ENCODE results near the gene TP53RK. TPM values are rescaled to one million over a fixed set of nuclear protein-coding genes. Genes with fewer than 3 reads are reported as not detected.

TP53RK gene
- total and polyA plus RNA-seq, 2 of the 13 experiments (the other 11 are each of a cell fraction or from before 2014, with no cell fraction given) = 12.9 to 25.5 TPM

GRCh38 chr20:46666818-46667515 is 22.3 kb downstream of the TP53RK start (continued):
- peak; percentile 100 for TF ChIP-seq EP300 (IDR thresholded peaks at IDR 0.05; ENCODE audit: low read depth in 2 of 2, low read length in 2 of 2)
- TF ChIP-seq EP300 (CRISPR knock-in tag; IDR thresholded peaks at IDR 0.05; ENCODE audit: borderline replicate concordance) = peak; percentile 100
- peak; percentile 78; the same call in 1 of the 2 replicates for TF ChIP-seq IRX3 (CRISPR knock-in tag; IDR thresholded peaks at IDR 0.05; ENCODE audit: borderline replicate concordance, low read depth)
- TF ChIP-seq ZBTB10 (CRISPR knock-in tag; IDR thresholded peaks at IDR 0.05; ENCODE audit: borderline replicate concordance) = peak; percentile 94
- peak; percentile 96 for TF ChIP-seq ZNF574 (CRISPR knock-in tag; IDR thresholded peaks at IDR 0.05)
- no peak; the same call in 1 of the 2 replicates for TF ChIP-seq DNMT1 (CRISPR knock-in tag; IDR thresholded peaks at IDR 0.05)
- TF ChIP-seq CBX1 (IDR thresholded peaks at IDR 0.05; ENCODE audit: low read depth) = peak; percentile 96
- peak; percentile 92; the same call in 1 of the 2 replicates for TF ChIP-seq AFF4 (CRISPR knock-in tag; IDR thresholded peaks at IDR 0.05)
- peak; percentile 98 for TF ChIP-seq ZBTB34 (CRISPR knock-in tag; IDR thresholded peaks at IDR 0.05)
- peak; percentile 98 for TF ChIP-seq ZSCAN5A (CRISPR knock-in tag; IDR thresholded peaks at IDR 0.05; ENCODE audit: borderline replicate concordance)
- peak; percentile 98 for TF ChIP-seq MEIS2 (CRISPR knock-in tag; IDR thresholded peaks at IDR 0.05)
- TF ChIP-seq USF2 (IDR thresholded peaks at IDR 0.05; ENCODE audit: low read depth, low read length) = no peak
- TF ChIP-seq USF2 (CRISPR knock-in tag; IDR thresholded peaks at IDR 0.05; ENCODE audit: borderline replicate concordance) = no peak; the same call in none of the 2 replicates

Data from HepG2 (cell line).